Measurements from ENCODE around the gene SKP1.

SKP1 gene

DNA sequence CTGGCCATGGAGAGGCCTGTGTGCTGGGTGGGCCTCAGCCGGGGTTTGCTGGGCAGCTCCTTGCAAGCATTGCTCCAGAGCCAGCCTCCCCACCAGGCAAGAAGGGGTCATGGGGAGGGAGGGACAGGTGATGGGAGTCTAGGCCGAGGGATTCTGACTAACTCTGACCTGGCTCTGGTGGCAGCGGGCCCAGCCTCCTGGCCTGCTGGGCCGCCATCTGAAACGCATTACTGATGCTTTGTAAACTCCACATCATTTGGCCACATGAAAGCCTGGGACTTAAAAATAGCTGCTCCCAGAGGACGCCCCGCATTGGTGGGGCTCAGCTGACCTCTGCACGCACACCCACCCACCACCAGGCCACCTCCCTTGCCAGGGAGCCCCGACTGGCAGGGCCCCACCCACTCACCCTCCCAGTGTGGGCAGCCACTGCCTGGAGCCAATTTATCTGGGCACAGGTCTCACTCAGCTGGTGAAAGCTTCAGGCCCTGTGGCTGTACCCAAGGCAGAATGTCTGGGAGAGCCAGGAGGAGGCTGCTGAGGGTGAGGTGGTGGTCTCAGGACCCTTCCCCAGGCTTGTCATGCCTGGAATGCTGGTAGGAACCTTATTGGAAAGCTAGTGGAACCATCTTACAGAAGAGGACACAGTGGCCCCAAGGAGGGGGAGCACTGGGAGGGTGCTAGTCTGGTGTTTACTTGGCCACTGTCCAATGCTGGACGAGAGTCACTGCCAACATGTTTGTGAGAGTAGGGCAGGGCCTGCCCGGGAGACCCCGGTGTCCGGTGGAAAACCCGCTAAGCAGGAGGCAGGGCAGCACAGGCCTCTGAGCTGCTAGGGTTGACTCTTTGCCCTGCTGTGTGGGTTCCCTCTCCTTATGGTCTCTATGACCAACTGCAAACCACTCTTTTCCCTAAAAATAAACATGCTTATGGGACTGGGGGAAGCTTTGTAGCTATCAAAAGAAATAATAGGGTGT, 51.4 kb downstream of the SKP1 start:
- Histone ChIP-seq H3K4me1 (peaks cover 0 to 42% (median 27%) of the 10 kb centered on the region in 4 donors), H3K27me3 (no peaks in the 10 kb centered on the region), H3K36me3 (peaks cover 0 to 21% (median 18%) of the 10 kb centered on the region in 3 donors), H3K4me3 (no peak overlapping the region), H3K9me3 (no peaks in the 10 kb centered on the region), H3K27ac (peak overlapping the region; percentile 57 to 74)
- DNase-seq: peak; percentile 52 to 83
- intact Hi-C loops (cut with DNase I; ENCODE audit: low total_unique reads): no loop called here
- TF ChIP-seq, protein P1, sequence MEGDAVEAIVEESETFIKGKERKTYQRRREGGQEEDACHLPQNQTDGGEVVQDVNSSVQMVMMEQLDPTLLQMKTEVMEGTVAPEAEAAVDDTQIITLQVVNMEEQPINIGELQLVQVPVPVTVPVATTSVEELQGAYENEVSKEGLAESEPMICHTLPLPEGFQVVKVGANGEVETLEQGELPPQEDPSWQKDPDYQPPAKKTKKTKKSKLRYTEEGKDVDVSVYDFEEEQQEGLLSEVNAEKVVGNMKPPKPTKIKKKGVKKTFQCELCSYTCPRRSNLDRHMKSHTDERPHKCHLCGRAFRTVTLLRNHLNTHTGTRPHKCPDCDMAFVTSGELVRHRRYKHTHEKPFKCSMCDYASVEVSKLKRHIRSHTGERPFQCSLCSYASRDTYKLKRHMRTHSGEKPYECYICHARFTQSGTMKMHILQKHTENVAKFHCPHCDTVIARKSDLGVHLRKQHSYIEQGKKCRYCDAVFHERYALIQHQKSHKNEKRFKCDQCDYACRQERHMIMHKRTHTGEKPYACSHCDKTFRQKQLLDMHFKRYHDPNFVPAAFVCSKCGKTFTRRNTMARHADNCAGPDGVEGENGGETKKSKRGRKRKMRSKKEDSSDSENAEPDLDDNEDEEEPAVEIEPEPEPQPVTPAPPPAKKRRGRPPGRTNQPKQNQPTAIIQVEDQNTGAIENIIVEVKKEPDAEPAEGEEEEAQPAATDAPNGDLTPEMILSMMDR (IDR thresholded peaks at IDR 0.05): no peak

DNA sequence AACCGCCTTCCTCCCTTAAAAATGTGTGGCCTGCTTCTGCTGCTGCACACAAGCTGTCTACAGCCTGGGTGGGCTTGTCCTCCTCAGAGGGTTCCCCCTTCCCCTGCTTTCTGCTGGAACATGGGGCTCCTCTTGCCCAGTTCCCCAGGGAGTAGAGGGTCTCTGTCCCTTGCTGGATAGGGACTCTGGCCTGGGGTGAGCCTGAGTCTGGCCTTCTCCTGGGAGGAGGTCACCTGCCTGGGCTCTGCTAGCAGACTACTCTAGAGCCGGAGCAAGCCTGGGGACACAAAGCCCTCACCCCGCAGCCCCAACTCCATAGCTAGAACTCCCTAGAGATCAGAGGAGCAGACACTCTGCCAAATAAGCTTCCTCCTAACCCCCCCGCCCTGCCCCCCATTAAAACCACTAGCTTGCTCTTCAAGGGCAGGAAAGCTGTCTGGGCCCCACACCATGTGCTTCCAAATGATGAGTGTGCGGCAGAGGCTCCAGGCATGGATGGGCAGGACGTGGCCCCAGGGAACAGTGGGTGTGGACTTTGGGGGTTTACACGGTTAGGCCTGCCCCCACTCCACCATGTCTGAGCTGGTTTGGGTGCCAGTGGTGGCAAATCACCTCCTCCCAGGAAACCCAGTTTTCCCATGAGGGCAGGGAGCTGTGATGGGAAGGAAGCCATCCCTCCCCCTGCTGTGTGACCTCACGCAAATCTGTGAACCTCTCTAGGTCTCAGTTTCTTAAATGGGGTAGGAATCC, 52.3 kb downstream of the SKP1 start:
- intact Hi-C loops (cut with DNase I; ENCODE audit: low total_unique reads): no loop called here
- H3K27ac ChIP-seq: peak overlapping the region; percentile 57 to 74
- peaks cover 0 to 12% (median 12%) of the 10 kb centered on the region in 3 donors for H3K36me3 ChIP-seq
- TF ChIP-seq, protein P1 (IDR thresholded peaks at IDR 0.05): no peak
- no peaks in the 10 kb centered on the region for H3K9me3 ChIP-seq
- no peaks in the 10 kb centered on the region for H3K27me3 ChIP-seq
- H3K4me1 ChIP-seq: peaks cover 0 to 38% (median 27%) of the 10 kb centered on the region in 4 donors
- no peak for DNase-seq
- no peak overlapping the region for H3K4me3 ChIP-seq

DNA sequence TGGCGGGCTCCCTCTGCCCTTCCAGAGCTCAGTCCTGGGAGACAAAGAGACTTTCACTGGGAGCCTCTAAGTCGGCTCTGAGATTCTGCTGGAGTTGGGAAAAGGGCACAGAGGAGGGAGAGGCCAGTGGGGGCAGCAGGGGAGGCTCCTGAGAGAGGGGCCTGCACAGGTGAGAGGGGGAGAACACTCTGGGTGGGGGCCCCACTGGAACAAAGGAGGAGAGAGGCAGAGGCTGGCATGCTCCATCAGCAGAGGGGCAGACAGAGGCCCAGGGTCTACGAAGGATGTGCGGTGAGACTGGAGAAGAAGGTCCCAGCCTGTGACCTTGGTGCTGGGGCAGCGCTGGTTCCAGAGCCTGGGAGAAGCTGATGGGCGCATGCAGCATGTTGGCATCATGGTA, 53.4 kb downstream of the SKP1 start:
- intact Hi-C loops (cut with DNase I; ENCODE audit: low total_unique reads): no loop called here
- H3K4me1 ChIP-seq: peaks cover 0 to 36% (median 26%) of the 10 kb centered on the region in 4 donors

DNA sequence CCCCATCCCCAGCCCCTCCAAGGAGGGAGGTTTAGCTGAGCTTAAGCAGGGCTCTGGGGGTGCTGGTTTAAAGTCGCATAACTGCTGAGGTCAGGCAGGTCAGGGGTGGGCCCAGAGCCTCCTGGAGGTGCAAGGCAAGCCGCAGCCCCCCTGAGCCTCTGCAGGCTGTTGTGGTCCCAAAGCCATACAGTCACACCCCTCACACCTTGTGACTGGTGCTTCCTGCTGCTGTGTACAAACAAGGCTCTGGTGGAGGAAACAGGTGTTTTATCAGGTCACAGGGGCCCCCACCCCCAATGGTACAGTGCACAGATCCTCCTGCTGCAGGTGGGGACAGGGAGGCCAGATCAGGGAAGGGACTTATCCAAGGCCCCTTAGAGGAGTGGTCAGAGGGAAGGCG, 54.2 kb downstream of the SKP1 start:
- peaks cover 0 to 28% (median 23%) of the 10 kb centered on the region in 4 donors for H3K4me1 ChIP-seq
- TF ChIP-seq, protein P1 (IDR thresholded peaks at IDR 0.05): no peak
- H3K9me3 ChIP-seq: no peaks in the 10 kb centered on the region
- no peak for DNase-seq
- no peaks in the 10 kb centered on the region for H3K36me3 ChIP-seq
- no peak overlapping the region for H3K4me3 ChIP-seq
- intact Hi-C loops (cut with DNase I; ENCODE audit: low total_unique reads): no loop called here
- H3K27me3 ChIP-seq: no peaks in the 10 kb centered on the region
- H3K27ac ChIP-seq: no peak overlapping the region

More for the DNA sequence above, 53.4 kb downstream of the SKP1 start:
- Histone ChIP-seq H3K9me3 (no peaks in the 10 kb centered on the region), H3K4me3 (no peak overlapping the region), H3K27me3 (no peaks in the 10 kb centered on the region), H3K27ac (no peak overlapping the region), H3K36me3 (peaks cover 0 to 1% (median under 1%) of the 10 kb centered on the region in 3 donors)
- DNase-seq: no peak
- TF ChIP-seq, protein P1 (IDR thresholded peaks at IDR 0.05): no peak

DNA sequence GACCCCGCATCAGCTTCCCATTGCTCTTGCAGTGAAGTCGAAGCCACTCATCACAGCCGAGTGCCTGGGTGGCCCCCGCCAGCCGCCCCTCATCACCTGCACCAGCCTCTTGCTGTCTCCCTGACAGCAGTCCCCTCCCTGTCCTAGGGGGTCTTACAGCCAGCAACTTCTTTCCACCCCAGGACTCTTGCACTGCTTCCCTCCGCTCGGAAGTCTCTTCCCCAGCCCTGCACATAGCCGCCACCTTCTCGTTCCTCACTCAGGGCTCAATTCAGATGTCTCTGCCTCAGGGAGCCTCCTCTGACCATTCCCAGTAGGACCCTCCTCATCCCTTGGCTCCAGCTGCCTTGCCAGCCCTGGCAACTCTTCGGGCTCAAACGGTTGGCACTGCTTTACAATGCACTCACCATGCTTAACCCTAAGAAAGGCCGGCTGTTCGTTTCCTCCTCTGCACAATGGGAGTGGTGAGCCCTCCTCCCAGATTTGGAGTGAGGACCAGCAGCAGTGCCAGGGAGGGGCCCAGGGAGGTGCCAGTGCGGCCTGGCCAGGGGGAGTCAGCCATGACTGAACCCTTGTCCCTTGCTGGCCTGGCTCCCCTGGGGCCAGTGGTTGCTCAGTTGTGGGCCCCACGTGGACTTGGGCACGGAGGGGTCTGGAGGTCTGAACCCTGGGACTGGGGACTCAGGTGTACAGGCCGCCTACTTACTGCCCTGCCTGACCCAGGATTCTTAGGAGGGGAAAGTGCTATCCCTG, 56.2 kb downstream of the SKP1 start:
- Histone ChIP-seq H3K9me3 (no peaks in the 10 kb centered on the region), H3K4me3 (no peak overlapping the region), H3K27ac (no peak overlapping the region), H3K4me1 (peaks cover 0 to 19% (median 12%) of the 10 kb centered on the region in 4 donors), H3K36me3 (no peaks in the 10 kb centered on the region), H3K27me3 (no peaks in the 10 kb centered on the region)
- TF ChIP-seq, protein P1 (IDR thresholded peaks at IDR 0.05): no peak
- no peak for DNase-seq
- intact Hi-C loops (cut with DNase I; ENCODE audit: low total_unique reads): no loop called here
